NT2/D1 (cell line): ENCODE results near the gene LMX1B.

Experiments
- SUZ12 ChIP-seq: IDR thresholded peaks from 2 replicates; pipeline ENCODE4 v1.6.1; 2011; ENCODE audit not compliant: insufficient read length, insufficient read depth; ENCODE audit errors: extremely low read depth
- YY1 ChIP-seq: IDR thresholded peaks from 2 replicates; pipeline ENCODE4 v1.6.1; 2011; ENCODE audit not compliant: insufficient read length, insufficient read depth
- ZNF274 ChIP-seq: IDR thresholded peaks from 2 replicates; pipeline ENCODE4 v1.6.1; 2011; ENCODE audit warnings: mild to moderate bottlenecking, low read depth, low read length

- TF ChIP-seq SUZ12 (no peak), YY1 (no peak), ZNF274 (no peak)
Observed at GRCh38 chr9:126698251-126698650, 84.5 kb downstream of the LMX1B start.
